HG02798 (cell line): Measurements from ENCODE around the gene SUMO4.

Experiments
- ATAC-seq: cut with Tn5 transposase; IDR thresholded peaks from one replicate; pipeline ENCODE4 v1.9.1; 2021; ENCODE audit warnings: mild to moderate bottlenecking; ENCODE audit not compliant: unreplicated experiment, poor library complexity

Gene SUMO4

DNA sequence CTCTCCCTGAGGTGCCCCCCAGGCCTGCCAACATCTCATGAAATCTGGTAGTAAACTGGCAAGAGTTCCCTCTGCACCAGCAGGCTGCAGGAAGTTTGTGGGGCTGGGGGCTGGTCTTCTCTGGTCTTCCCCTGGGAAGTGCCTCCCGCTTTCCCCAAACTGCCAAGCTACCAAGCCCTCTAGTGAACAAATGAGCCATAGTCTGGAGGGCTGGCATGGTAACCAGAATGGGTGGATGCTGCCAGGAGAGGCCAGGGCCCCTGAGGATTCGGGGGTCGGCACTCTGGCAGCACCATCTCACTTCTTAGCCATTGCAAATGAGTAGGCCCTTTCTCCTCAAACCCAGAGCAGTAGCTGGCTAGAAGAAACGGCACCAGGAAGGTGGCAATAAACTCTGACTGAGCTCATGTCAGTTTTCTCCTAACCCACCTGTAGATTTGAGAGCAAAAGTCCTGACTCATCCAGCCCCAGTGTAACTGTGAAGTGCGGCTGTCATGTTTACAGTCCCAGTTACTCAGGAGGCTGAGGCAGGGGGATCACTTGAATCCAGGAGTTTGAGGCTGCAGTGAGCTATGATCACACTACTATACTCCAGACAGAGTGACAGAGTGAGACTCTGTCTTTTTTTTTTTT, 48.9 kb downstream of the SUMO4 start:
- ATAC-seq = no peak

DNA sequence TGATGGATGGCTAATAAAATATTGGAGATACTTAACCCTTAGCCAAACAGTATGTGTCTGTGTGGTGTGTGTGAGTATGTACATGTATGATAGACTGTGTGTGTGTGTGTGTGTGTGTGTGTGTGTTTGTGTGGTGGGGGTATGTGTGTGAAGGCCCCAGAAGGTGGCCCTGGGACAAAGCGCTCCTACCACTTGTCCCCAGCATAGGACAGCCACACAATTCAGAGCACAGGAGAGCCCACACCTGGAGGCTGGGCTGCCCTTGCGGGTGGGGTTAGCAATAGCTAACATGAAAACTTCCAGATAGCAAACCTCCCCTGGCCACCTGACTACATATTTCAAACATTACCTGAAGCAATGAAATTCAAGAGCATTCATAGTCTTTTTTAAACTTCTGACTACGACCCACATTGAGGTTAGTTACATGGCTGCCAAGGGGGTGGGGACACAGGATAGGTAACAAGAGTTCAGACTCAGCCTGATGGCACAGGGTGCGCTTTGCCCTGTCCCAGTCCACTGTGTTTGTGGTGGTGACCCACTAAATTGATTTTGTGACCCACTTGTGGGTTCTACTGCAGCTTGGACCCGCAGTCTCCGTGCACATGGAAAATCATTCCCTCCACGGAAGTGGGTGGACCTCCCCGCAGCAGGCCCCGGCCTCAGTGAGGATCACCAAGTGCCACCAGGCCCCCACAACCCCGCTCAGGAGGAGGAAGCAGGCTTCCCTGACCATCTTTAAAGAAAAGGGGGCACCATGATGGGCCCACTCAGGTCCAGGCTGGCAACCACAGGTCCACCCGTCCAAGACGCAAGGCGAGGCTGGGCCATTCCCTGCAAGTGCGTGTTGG, 50.0 kb downstream of the SUMO4 start:
- no peak for ATAC-seq
